Measurements from ENCODE around the gene UCN2.

Gene UCN2

DNA sequence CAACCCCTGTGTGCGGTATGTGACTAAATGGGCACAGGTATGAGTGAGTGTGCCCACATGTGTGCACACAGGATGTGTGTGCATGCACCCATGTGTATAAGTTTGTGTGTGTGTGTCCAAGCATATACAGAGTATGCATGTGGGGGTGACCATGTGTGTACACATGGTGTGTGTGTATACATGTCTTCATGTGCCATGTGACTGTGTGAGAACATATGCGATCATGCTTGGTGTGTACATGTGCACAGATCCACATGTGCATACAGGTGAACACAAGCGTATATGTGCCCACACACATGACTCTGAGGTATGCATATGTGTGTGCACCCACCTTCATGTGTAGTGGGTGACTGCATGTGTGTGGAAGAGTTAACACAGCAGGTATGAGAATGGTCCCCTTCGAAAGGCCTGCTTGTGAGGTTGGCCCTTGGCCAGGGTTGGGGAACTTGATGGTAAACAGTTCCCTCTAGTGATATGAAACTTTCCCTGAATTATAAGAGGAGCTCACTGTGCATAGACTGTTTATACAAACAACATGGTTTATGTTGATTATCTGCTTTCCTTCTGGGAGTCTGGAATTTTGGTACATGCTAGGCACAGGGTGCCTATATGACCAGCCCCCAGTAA is 17.3 kb downstream of the UCN2 start:
- H3K27me3 ChIP-seq (ENCODE audit: insufficient read depth, insufficient read length), result no peaks in the 10 kb centered on the region
- peaks cover 37% of the 10 kb centered on the region for H3K36me3 ChIP-seq (ENCODE audit: insufficient read depth, insufficient read length, low read length)
- peaks cover 20% of the 10 kb centered on the region for H3K4me1 ChIP-seq (ENCODE audit: insufficient read depth, insufficient read length)
- no peak overlapping the region for H3K9ac ChIP-seq (ENCODE audit: insufficient read length, low read depth)
- H3K4me3 ChIP-seq (ENCODE audit: insufficient read length, low read depth), result no peak overlapping the region
- H3K9me3 ChIP-seq (ENCODE audit: insufficient read depth, low read length), result no peaks in the 10 kb centered on the region
- no peak for DNase-seq (ENCODE audit: low read depth, low spot score)
- TF ChIP-seq ZNF274 (IDR thresholded peaks at IDR 0.05; ENCODE audit: low read depth, low read length), result no peak
- no peak for TF ChIP-seq YY1 (IDR thresholded peaks at IDR 0.05; ENCODE audit: insufficient read depth, insufficient read length)
- no peak for TF ChIP-seq SUZ12 (IDR thresholded peaks at IDR 0.05; ENCODE audit: extremely low read depth, insufficient read depth, insufficient read length)

DNA sequence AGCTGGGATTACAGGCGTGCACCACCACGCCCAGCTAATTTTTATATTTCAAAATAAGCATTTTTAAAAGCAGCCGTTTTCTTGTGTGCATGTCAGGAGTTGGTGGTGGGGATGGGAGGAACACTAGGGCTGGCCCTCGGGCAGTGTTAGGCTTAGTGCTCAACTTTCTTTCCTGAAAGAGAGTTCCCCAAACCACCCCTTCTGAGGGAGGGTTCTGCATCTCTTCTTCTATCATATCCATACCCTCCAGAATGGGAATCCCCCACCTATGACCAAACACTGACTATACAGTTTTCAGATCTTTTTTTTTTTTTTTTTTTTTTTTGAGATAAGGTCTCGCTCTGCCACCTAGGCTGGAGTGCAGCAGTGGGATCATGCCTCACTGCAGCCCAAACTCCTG is 19.4 kb downstream of the UCN2 start:
- Histone ChIP-seq H3K4me3 (ENCODE audit: insufficient read length, low read depth) (no peak overlapping the region), H3K4me1 (ENCODE audit: insufficient read depth, insufficient read length) (peaks cover 9% of the 10 kb centered on the region), H3K27me3 (ENCODE audit: insufficient read depth, insufficient read length) (no peaks in the 10 kb centered on the region), H3K36me3 (ENCODE audit: insufficient read depth, insufficient read length, low read length) (peaks cover 32% of the 10 kb centered on the region), H3K9me3 (ENCODE audit: insufficient read depth, low read length) (no peaks in the 10 kb centered on the region), H3K9ac (ENCODE audit: insufficient read length, low read depth) (no peak overlapping the region)
- no peak for DNase-seq (ENCODE audit: low read depth, low spot score)
- TF ChIP-seq SUZ12 (IDR thresholded peaks at IDR 0.05; ENCODE audit: extremely low read depth, insufficient read depth, insufficient read length) (no peak), ZNF274 (IDR thresholded peaks at IDR 0.05; ENCODE audit: low read depth, low read length) (no peak), YY1 (IDR thresholded peaks at IDR 0.05; ENCODE audit: insufficient read depth, insufficient read length) (no peak)

DNA sequence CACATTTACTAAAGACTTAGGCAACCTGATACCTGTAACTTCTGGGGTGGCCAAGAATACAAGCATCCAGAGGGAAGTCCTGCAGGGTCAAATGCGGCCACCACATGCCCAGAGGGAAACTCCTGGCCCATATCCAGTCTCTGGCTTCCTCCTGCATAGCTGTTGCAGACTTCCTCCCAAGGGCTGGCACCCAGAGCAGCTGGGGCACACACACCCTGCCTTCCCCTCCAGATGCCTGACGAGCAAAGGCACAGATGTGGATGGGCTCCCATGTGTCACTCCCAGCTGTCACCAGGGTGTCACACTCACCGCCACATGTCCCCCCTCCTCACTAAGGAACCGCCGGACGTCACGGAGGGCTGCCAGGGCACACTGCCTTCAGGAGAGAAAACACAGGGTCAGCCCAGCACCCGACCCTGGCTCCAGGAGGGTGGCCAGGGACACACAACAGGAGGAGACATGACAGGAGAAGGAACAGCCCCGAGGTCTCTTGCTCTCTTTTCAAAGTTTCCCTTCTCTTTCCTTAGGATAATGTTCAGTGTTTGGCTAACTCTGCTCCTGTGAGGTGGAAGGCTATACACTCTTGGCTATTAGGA is 20.2 kb downstream of the UCN2 start:
- Histone ChIP-seq H3K4me1 (ENCODE audit: insufficient read depth, insufficient read length) (peaks cover 5% of the 10 kb centered on the region), H3K9me3 (ENCODE audit: insufficient read depth, low read length) (no peaks in the 10 kb centered on the region), H3K9ac (ENCODE audit: insufficient read length, low read depth) (no peak overlapping the region), H3K36me3 (ENCODE audit: insufficient read depth, insufficient read length, low read length) (peaks cover 36% of the 10 kb centered on the region), H3K4me3 (ENCODE audit: insufficient read length, low read depth) (no peak overlapping the region), H3K27me3 (ENCODE audit: insufficient read depth, insufficient read length) (no peaks in the 10 kb centered on the region)
- TF ChIP-seq YY1 (IDR thresholded peaks at IDR 0.05; ENCODE audit: insufficient read depth, insufficient read length) (no peak), SUZ12 (IDR thresholded peaks at IDR 0.05; ENCODE audit: extremely low read depth, insufficient read depth, insufficient read length) (no peak), ZNF274 (IDR thresholded peaks at IDR 0.05; ENCODE audit: low read depth, low read length) (no peak)
- DNase-seq (ENCODE audit: low read depth, low spot score), result no peak

DNA sequence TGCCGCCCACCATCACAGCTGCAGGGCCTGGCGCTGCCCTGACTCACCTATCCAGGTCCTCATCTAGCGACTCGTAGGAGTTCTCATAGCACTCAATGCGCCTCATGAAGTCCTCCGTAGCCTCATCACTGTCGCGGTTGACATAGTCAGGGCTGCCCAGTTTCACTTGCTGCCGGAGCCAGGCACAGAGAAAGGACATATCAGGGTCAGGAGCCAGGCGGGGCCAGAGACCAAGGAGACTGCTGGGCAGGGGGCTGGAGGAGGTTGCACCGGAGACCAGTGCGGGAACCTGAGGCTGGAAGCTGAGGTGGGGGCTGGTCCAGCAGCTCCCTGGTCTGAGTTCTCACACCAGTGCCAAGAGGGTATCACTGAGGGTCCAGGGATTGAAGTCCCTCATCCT is 25.1 kb downstream of the UCN2 start:
- no peak overlapping the region for H3K4me3 ChIP-seq (ENCODE audit: insufficient read length, low read depth)
- no peak overlapping the region for H3K9ac ChIP-seq (ENCODE audit: insufficient read length, low read depth)
- peaks cover 49% of the 10 kb centered on the region for H3K36me3 ChIP-seq (ENCODE audit: insufficient read depth, insufficient read length, low read length)
- peaks cover 3% of the 10 kb centered on the region for H3K4me1 ChIP-seq (ENCODE audit: insufficient read depth, insufficient read length)
- DNase-seq (ENCODE audit: low read depth, low spot score), result no peak
- no peaks in the 10 kb centered on the region for H3K27me3 ChIP-seq (ENCODE audit: insufficient read depth, insufficient read length)
- TF ChIP-seq YY1 (IDR thresholded peaks at IDR 0.05; ENCODE audit: insufficient read depth, insufficient read length) (no peak), ZNF274 (IDR thresholded peaks at IDR 0.05; ENCODE audit: low read depth, low read length) (no peak), SUZ12 (IDR thresholded peaks at IDR 0.05; ENCODE audit: extremely low read depth, insufficient read depth, insufficient read length) (no peak)
- H3K9me3 ChIP-seq (ENCODE audit: insufficient read depth, low read length), result no peaks in the 10 kb centered on the region

DNA sequence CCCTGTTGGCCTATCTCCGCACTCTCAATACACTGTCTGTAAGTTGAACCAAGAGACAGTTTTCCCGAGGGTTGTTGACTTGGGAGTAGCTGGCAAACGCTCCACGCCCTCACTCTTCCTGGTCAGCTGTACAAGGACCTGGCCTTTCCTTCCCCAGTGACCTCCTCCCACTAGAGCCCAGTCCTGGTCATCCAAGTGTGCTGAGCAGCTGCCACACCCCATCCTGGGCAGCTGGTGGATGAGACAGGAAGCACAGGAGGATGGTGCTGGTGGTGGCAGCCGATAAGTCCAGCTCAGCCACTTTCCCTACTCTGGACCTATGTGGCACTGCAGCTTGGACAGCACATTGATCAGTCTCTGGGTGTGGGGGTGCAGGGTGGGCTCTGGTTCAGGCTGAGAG is 26.8 kb downstream of the UCN2 start:
- Histone ChIP-seq H3K36me3 (ENCODE audit: insufficient read depth, insufficient read length, low read length) (peaks cover 49% of the 10 kb centered on the region), H3K4me1 (ENCODE audit: insufficient read depth, insufficient read length) (no peaks in the 10 kb centered on the region), H3K4me3 (ENCODE audit: insufficient read length, low read depth) (no peak overlapping the region), H3K9ac (ENCODE audit: insufficient read length, low read depth) (no peak overlapping the region), H3K9me3 (ENCODE audit: insufficient read depth, low read length) (no peaks in the 10 kb centered on the region), H3K27me3 (ENCODE audit: insufficient read depth, insufficient read length) (no peaks in the 10 kb centered on the region)
- no peak for DNase-seq (ENCODE audit: low read depth, low spot score)
- no peak for TF ChIP-seq ZNF274 (IDR thresholded peaks at IDR 0.05; ENCODE audit: low read depth, low read length)
- TF ChIP-seq YY1 (IDR thresholded peaks at IDR 0.05; ENCODE audit: insufficient read depth, insufficient read length), result no peak

DNA sequence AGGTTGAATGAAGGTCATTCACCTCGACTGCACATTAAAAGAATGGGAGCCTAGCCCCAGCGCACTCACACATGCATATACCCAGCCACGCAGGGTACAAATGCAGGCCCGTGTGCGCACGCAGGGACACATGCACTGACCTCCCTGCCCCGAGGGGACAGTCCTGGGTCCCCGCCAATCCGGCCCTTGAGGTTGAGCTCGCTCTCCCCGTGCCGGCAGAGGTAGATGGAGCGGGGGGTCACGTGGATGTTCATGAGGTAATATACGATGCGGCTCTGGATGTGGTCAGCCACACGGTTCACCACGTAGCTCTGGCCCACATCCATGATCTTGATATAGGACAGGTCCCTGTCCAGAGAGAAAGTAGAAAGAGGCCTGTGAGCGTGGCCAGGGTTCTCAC is 27.5 kb downstream of the UCN2 start:
- Histone ChIP-seq H3K4me3 (ENCODE audit: insufficient read length, low read depth) (no peak overlapping the region), H3K27me3 (ENCODE audit: insufficient read depth, insufficient read length) (no peaks in the 10 kb centered on the region), H3K9ac (ENCODE audit: insufficient read length, low read depth) (no peak overlapping the region), H3K9me3 (ENCODE audit: insufficient read depth, low read length) (no peaks in the 10 kb centered on the region), H3K4me1 (ENCODE audit: insufficient read depth, insufficient read length) (no peaks in the 10 kb centered on the region), H3K36me3 (ENCODE audit: insufficient read depth, insufficient read length, low read length) (peaks cover 49% of the 10 kb centered on the region)
- TF ChIP-seq SUZ12 (IDR thresholded peaks at IDR 0.05; ENCODE audit: extremely low read depth, insufficient read depth, insufficient read length) (no peak), YY1 (IDR thresholded peaks at IDR 0.05; ENCODE audit: insufficient read depth, insufficient read length) (no peak), ZNF274 (IDR thresholded peaks at IDR 0.05; ENCODE audit: low read depth, low read length) (no peak)
- no peak for DNase-seq (ENCODE audit: low read depth, low spot score)

DNA sequence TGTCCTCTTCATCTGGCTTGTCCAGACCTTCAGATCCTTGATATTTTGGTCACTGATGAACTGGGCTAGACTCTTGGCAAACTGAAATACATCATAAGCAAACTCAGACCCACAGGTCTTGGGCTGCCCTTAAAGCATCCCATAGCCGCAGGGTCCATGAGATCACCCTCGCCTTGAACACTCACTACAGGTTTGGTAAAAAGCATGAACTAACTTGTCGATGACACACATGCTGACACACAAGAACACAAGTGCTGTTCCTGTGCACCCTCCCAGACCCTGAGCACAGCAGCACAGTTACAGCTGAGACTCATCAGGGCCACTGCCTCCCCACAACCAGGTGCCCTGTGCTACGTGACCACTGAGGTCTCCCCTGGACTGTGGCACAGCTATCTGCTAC is 28.0 kb downstream of the UCN2 start:
- DNase-seq (ENCODE audit: low read depth, low spot score), result no peak
- H3K9ac ChIP-seq (ENCODE audit: insufficient read length, low read depth), result no peak overlapping the region
- no peaks in the 10 kb centered on the region for H3K4me1 ChIP-seq (ENCODE audit: insufficient read depth, insufficient read length)
- H3K9me3 ChIP-seq (ENCODE audit: insufficient read depth, low read length), result no peaks in the 10 kb centered on the region
- no peaks in the 10 kb centered on the region for H3K27me3 ChIP-seq (ENCODE audit: insufficient read depth, insufficient read length)
- no peak for TF ChIP-seq ZNF274 (IDR thresholded peaks at IDR 0.05; ENCODE audit: low read depth, low read length)
- no peak for TF ChIP-seq YY1 (IDR thresholded peaks at IDR 0.05; ENCODE audit: insufficient read depth, insufficient read length)
- TF ChIP-seq SUZ12 (IDR thresholded peaks at IDR 0.05; ENCODE audit: extremely low read depth, insufficient read depth, insufficient read length), result no peak
- peaks cover 49% of the 10 kb centered on the region for H3K36me3 ChIP-seq (ENCODE audit: insufficient read depth, insufficient read length, low read length)
- H3K4me3 ChIP-seq (ENCODE audit: insufficient read length, low read depth), result no peak overlapping the region

All from NT2/D1 (cell line).